ENCODE results near the gene PITPNM2.

GRCh38 chr12:123134271-123134671 lies 16.6 kb downstream of the PITPNM2 start:
- TF ChIP-seq CTCF (IDR thresholded peaks at IDR 0.05) (no peak), RAD21 (IDR thresholded peaks at IDR 0.05; ENCODE audit: low read length) (no peak), POLR2AphosphoS5 (IDR thresholded peaks at IDR 0.05; ENCODE audit: low read depth, low read length) (no peak), JUND (IDR thresholded peaks at IDR 0.05) (no peak), SIN3A (IDR thresholded peaks at IDR 0.05; ENCODE audit: borderline replicate concordance, low read depth, low read length) (no peak)

Measured in SK-N-SH (cell line).